GM21367 (cell line): Measurements from ENCODE around the gene SPOCK1.
"Not testable (repeated sequence)": the region's sequence is repeated elsewhere in the genome, so short reads cannot be mapped to it uniquely, and the experiment has no call there.

ENCODE experiments used
- ATAC-seq: cut with Tn5 transposase; IDR thresholded peaks from one replicate; pipeline ENCODE4 v1.9.1; 2021; ENCODE audit not compliant: unreplicated experiment

Gene SPOCK1

GRCh38 chr5:137233304-137233703 lies 265.8 kb downstream of the SPOCK1 start:
- ATAC-seq, result not testable (repeated sequence)

DNA sequence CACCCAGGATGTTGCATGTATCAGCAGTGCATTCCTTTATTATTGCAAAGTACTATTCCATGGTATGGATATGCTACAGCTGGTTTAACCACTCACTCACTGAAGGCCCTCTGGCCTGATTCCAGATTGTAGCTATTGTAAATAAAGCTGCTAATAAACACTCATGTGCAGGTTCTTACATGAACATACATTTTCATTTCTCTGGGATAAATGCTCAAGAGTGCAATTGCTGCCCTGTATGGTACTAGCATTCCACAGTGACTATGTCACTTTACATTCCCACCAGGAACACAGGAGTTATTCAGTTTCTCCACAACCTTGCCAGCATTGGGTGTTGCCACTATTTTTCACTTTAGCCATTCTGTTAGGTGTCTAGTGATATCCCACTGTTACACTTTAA lies 267.6 kb downstream of the SPOCK1 start:
- no peak for ATAC-seq

DNA sequence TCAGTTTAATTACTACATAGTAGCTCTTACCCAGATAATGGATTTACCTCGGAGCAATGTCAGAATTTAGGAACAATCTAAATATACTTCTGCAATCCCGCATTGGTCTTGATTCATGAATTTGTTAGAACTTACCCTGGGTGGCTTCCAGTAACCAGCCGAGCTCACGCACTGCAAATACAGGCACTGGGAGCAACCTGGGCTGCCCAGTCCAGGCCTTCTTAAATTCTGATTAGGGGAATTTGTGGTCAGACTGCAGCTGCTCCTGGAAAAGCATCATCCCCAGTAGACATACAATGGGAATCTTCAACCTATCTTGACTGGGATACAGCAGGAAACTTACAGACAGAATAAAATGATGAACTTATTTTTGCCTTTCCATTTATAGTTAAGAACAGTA lies 270.3 kb downstream of the SPOCK1 start:
- no peak for ATAC-seq

- ATAC-seq, result no peak
Observed at GRCh38 chr5:137226081-137226480, 273.0 kb downstream of the SPOCK1 start.

DNA sequence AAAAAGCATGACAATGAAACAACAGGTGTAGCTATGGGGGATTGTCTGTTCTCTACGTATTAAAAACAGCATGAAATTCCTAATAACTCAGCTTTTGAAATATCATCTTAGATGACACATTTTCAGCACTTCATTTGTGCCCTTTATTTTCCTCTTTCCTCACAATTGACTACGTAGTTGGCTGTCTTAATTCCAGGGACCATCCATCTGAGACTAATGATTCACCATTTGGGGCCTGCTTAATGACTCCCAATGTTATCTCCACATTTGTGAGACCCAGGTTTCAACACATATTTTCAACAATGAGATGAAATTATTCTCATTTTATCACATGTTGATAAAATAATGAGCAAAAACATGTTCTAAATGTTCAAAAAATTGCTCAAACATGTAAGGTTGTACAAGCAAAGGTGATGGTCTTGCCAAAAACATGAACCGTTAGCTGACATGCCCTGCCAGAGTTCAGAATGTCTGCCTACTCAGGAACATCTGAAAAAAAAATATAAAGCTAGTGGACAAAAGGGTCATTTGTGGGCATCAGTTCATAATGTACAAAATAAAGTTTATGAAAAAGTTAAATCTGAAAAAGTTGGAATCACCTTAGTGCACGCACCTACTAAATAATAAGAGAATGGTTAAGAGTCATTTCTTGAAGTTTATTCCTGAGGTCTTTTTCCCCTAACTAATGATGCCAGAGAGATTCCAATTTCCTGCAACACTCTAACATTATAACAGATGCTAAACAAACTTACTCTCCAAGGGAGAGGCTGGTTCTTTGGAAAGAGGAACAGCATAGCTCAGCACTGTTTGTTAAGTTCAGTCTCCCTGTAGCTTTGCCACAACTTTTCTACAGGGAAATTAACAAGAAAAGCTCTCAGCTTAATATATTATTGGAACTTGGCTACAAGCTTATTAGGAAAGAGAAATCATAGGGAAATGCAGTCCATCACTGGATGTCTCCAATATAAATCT lies 275.5 kb downstream of the SPOCK1 start:
- ATAC-seq, result no peak

DNA sequence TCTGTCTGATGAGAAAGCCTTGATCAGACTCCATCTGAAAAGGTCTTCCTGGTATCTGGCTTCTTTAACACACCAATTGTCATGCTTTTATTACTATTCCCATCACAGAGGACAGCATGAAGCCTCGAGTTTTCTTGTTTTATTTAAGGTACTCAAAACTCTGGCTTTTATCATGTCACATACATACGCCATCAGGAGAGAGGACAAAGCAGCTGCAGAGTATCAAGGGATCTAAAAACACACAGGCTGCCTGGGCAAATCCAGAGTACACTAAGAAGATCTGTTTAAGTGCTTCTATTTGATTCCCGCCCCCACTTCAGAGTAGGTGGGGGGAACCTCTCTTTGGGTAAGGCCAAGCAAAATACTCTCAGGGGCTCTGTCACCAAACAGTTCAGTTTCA lies 277.2 kb downstream of the SPOCK1 start:
- ATAC-seq, result no peak

DNA sequence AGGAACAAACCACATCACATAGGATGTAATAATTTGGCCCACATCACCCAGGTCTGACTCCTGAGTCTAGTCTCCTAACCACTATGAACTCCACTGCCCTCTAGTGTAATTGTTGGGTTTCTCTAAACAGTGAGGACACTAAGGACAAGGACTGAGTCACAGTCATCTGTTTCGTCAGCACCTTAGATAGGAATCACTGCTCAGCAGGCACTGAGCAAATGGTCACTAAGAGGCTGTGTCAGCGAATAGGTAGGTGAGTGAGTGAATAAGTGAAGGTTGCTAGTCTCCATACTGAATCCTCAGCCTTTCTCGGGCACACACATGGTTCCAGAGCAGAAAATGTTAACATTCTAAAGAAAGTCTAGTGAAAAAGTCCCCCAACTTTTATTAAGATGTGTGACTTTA lies 278.6 kb downstream of the SPOCK1 start:
- ATAC-seq, result peak; percentile 89

DNA sequence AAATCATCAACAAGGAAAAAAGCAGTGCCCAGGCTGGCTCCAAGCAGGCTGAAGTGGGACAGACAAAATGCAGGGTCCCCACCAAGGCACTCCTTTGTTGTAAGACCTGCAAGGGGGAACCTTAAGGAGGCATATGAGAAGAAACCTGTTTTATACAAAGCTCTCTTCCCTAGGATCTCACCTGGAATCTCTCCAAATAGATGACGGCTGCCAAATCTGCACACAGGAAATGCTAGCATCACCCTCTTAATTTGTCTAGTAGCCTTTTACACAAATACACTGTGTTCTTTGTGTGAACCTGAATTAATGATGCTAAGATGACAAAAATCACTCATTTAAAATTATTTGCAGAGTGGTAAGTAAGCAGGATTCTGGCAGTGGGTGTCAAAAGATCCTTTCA lies 280.2 kb downstream of the SPOCK1 start:
- ATAC-seq, result no peak

- no peak for ATAC-seq
Observed at GRCh38 chr5:137218471-137218870, 280.7 kb downstream of the SPOCK1 start.

DNA sequence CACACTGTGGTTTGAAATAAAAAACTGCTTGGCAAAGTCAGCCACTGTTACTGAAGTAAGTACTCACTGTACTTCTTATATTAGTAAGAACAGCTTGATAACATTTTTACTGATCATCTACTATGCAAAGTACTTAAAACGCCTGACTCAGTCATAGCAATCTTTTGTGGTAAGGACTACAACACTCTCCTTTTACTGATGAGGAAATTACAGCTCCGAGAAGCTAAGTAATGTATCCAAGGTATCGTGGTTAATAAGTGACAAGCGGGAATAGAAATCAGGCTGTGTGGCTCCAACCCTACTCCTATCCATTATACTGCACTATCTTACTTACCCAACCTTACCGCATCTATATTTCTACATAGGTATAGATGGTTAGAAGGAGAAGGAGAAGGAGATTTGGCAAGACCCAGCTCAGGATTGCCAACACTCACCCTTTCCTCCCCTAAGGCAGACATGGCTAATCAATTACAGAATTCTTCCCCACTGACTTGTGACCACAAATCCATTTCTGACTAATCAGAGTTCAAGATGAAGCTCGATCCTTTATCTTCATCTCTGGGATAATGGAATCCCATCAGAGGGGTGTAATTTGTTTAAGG lies 281.4 kb downstream of the SPOCK1 start:
- ATAC-seq, result no peak

DNA sequence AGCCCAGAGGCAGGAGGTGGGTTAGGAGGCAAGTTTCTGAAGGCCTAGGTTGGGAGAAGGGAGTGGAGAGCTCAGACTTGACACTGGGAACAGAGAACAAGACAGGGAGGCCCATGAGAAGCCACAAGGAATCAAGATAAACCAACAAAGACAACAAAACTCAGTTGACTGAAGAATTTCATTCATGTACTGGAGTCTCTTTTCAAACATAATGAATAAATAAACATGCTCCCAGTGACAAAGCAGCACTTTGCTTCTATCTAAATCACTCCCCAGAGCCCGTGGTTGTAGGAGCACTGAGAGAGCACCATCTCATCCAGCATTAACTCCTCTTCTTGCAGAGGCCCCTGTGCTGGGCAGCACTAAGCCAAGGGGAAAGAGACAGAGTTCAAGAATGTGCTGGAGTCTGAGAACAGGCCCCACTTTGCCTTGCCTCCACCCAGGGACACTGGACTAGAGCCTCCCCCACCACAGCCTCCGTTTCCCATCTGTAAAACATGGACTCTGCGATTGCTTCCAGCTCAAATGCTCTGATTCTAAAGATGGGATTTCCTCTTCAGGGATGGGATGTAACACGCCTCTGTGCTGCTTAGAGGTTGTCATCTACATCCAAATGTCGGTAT lies 282.0 kb downstream of the SPOCK1 start:
- no peak for ATAC-seq

DNA sequence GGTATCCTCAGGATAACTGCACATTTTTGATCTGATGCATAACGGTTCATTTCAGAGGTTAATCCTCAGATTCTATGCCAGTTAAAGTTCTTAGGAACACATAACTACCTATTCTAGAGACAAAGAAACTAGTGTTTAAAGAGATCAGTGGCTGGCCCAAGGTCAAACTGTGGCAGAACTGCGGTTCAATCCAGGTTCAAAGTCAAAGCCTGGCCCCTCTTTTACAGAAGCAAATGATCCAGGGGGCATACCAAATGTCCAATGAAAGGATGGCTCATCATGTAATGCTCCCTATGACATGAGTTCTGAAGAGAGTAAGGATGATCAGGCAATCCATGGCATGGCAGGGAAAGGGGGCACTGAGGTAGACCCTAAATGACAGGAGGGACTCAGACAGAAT lies 283.3 kb downstream of the SPOCK1 start:
- ATAC-seq, result no peak

DNA sequence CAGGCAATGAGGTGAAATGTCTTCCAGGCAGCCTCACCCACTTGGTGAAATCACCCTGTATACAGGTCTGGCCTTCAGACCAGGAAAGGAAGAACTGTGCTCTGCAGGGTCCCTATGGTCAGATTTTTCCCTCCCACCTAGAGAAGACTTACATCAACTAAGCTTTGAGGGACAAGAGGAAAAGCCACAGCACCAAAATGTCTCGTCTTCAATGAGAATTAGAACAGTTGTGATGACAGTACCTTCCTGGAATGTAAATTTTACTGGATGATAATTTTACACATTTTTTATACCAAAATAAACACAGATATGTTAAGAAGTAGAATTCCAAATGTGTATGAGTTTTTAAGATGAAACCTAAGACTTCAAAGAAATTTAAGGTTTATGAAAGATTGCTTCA lies 283.9 kb downstream of the SPOCK1 start:
- no peak for ATAC-seq

DNA sequence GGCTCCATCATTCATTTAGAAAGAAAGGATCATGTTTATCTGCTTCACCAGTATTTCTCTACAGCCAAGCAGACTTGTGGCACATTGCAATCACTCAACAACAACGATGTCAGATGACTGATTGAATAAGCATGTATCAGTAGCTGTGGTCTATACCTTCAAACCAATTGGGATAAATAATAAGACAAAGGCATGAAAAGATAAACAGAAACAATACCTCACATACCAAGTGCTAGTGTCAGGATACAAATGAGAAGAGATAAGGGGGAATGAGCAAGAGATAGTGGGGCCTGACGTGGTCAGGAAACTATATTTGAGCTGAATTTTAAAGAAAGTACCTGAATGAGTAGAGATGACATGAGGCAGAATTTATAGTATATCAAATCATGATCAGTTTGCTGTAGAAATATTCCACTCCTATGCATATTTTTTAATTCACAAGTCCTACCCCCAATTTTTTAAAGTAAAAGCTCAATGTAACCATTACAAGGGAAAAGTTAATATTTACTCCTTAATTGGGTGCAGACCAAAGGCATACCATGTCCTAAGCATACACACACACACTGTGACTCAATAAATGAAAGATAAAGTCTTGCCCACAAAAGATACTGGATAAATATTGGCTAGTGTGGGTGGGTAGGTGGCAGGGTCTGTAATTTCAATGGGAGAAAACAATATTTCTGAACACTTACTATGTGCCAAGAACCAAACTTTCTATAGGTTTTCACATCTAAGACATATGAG lies 284.5 kb downstream of the SPOCK1 start:
- no peak for ATAC-seq

DNA sequence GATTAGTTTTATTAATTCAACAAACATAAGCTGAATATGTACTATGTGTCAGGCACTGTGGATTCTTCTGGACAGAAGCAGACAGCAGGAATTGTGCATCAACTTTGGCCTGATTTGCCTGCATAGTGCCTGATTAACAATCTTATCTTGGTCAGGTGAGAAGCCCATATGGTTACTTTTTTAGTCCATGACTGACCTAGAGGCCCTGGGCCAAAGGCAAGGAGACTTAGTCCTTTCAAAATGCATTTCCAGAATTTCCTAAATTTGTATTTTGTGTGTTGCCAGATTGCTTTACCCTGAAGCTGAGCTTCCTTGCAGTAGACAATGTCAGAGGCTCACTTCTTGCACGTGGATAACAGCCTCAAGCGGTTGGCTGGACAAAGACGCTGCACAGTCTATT lies 286.7 kb downstream of the SPOCK1 start:
- ATAC-seq, result no peak

DNA sequence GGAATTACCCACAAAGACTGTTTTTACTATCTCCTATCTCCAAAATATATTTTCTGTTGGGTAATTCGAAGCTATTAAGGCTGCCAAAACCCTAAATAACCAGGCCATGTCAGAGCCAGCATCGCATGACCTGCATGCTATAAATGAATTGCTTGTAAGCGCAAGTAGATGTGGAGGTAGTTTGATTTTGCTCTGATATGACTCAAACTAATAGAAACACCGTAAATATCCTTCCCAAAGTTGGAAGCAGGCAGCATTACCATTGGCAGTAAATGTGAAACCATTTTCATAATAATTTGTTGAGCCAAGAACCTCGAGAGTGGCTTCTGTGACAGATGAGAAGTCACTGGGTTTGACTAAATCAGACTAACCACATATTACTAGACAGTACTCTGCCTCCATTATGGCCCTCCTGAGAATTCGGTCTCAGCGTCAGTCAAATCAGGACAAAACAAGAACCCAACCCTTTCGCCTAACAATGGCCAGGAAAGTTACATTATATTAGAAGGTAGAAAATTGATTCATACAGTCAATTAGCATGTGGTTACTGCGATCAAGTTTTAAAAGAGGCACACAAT lies 289.8 kb downstream of the SPOCK1 start:
- no peak for ATAC-seq

DNA sequence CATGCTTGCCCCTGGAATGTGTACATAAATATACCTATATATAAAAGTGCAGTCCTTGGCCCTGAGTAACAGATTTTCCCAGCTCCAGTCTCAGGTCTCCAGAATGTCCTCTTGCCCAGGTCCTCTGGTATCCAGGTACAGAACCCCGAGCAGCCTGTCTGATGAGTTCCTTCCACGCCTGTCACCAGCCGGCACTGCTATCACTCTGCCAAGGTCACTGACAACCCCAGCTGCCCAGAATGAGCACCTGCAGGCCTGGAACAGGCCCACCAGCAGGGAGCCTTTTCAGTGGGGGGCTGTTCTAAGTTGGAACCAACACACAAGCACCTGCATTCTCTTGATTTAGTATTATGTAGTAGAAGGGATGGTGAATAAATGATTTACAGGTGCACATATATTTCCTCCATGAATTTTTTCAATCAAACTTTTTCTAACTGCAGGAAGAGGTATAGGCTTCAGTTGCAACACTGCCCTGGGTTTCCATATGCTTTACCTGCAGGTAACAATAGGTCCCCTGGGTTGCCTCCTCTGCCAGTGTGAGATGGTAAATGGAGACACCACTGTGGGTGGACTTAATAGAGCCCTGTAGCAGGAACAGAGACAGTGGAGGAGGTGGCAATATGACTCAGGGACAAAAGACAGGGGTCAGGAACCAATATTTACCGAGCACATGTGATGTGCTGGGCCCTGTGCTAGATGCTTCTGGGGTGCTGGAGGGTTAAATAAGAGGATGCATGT lies 291.9 kb downstream of the SPOCK1 start:
- ATAC-seq, result no peak

DNA sequence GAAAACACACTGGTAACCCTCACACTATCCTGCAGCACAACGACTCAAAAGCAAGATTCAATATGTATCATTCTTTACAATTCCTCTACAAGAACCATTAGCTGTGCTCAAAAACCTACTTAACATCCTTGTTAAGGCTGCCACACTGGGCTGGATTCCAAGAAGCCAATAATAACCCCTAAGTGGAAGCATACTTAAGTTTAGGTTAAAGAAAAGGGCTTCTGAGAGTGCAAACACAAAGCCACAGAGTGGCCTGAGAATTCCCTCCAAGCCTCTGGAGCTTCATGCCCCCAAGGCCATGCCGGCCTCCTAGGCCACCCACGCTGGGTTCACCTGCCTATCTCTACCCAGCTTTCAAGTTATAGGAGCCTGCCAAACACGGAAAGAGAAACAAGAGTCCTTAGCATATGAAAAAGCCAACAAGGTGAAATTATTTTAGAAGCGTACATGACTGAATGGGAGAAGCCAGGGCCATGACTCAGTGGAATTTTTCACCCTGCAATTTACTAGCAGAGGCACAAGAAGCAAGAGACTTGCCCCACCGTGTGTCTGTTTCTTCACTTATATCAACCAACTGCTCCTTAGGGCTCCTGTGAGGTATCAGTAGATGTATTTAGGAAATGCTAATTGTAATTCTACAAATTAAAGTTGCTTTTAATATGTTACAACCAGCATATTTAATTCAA lies 293.0 kb downstream of the SPOCK1 start:
- ATAC-seq, result no peak

DNA sequence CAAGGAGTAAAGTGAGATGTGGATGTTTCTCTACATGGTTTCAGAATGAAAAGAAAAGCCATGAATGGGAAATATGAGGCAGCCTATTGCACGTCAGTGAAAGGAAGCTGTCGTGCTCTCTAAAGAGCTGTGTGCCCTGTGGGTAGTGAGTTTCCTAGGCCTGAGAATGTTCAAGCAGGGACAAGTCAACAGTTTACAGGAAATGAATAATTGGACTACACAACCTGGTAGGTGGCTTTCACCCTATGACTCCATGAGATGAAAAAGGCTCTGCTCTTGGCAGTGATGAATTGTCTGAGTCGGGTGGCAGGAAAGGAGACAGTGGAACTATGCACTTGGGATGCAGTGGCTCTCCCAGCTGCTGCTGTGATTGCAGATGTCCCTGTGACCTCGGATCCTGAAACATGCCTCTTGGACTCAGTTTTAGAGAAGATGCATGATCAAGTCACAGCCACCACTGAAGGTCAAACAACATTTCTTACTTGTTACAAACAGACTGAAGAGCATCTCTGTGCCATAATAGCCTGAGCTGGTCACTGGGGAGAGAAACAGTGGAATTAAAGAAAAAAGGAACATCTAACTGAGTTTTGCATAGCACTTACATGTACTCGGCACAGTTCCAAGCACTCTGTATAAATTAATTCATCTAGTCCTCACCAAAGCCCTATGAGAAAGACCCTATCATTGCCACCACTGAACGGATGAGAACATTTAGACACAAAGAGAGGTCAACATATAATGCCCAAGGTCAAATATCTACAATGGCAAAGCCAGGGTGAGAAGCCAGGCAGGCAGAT lies 293.7 kb downstream of the SPOCK1 start:
- ATAC-seq, result no peak
